ENCODE measurements around the gene ANG.

DNA sequence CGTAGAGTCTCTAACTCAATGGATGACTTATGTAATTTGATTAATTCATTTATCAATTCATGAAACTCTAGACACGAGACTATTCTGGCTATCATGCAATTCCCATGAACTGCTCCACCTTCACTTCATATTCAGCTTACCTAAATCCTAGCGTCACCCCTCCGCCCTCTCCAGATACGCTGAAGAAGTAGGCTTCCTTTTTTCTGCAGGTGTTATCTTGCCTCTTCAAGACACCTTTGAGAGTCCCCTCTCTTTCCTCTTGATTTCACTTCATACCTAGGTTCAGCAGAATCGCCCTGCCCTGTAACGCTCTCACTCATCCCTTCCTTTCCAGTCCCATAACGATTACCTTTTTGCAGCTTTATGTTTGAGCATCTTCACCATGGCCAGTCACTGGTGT is 8.2 kb upstream of the ANG start:
- TF ChIP-seq, protein P1, sequence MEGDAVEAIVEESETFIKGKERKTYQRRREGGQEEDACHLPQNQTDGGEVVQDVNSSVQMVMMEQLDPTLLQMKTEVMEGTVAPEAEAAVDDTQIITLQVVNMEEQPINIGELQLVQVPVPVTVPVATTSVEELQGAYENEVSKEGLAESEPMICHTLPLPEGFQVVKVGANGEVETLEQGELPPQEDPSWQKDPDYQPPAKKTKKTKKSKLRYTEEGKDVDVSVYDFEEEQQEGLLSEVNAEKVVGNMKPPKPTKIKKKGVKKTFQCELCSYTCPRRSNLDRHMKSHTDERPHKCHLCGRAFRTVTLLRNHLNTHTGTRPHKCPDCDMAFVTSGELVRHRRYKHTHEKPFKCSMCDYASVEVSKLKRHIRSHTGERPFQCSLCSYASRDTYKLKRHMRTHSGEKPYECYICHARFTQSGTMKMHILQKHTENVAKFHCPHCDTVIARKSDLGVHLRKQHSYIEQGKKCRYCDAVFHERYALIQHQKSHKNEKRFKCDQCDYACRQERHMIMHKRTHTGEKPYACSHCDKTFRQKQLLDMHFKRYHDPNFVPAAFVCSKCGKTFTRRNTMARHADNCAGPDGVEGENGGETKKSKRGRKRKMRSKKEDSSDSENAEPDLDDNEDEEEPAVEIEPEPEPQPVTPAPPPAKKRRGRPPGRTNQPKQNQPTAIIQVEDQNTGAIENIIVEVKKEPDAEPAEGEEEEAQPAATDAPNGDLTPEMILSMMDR (conservative IDR thresholded peaks at IDR 0.05 in 1 of 2, IDR thresholded peaks at IDR 0.05 in 1 of 2; ENCODE audit: low read depth in 1 of 2, low read length in 2 of 2) = no peak
- no peak for TF ChIP-seq EZH2 (IDR thresholded peaks at IDR 0.05; ENCODE audit: low read length, missing control alignments)

Measured in fibroblast of lung (primary cell).